HepG2 (cell line): ENCODE data around the gene ANKS1B. TPM values are rescaled to one million over a fixed set of nuclear protein-coding genes. Genes with fewer than 3 reads are reported as not detected.

ENCODE experiments used
- ATAC-seq: fragments of 200-7000 bp; cut with Tn5 transposase; 3 replicates; pipeline ENCODE4 v1.9.1; 2020; ENCODE audit warnings: mild to moderate bottlenecking, moderate library complexity
- BruUV-seq: library from RNA; stranded (reverse); fragments of 400-500 nt; replicated peaks from 2 replicates; lab custom pipeline; 2021; lab: Mats Ljungman, UMichigan
- CTCF ChIA-PET: fragments of 300-600 bp; formaldehyde crosslinking; extraction: SDS; loops from one replicate; lab custom pipeline; 2021; ENCODE audit warnings: low total read pairs, inconsistent platforms, low intra/inter-chr PET ratio; lab: Yijun Ruan, JAX
- POLR2A ChIA-PET: fragments of 350-600 bp; sonication (Branson Sonifier 250); formaldehyde crosslinking; loops from one replicate; lab custom pipeline; 2020; ENCODE audit warnings: antibody characterized with exemption, inconsistent platforms; lab: Yijun Ruan, JAX
- DNase-seq: peaks from one replicate; pipeline ENCODE4 v3.0.0-alpha.2; 2015; ENCODE audit warnings: low spot score
- FAIRE-seq: peaks from 3 replicates; lab custom pipeline; 2011; peaks lifted over from hg19 to GRCh38; lab: Jason Lieb, UNC
- H2AFZ ChIP-seq: one replicate; pipeline ENCODE4 v1.6.1; 2011; ENCODE audit warnings: low read length, inconsistent platforms
- H3K27ac ChIP-seq: fragments of 300-600 bp; 3 replicates; pipeline ENCODE4 v1.8.0; 2011; ENCODE audit warnings: mixed run types, mild to moderate bottlenecking, mixed read lengths, low read length, inconsistent platforms; ENCODE audit not compliant: insufficient read depth; ENCODE audit errors: extremely low read length
- H3K27me3 ChIP-seq, 2 experiments: fragments of 200-600 bp in 1 of 2; 2 replicates in 1 of 2; 3 replicates in 1 of 2; pipeline versions ENCODE4 v1.6.0 to v1.8.0; 2011; ENCODE audit warnings: low read length in 2 of 2, mild to moderate bottlenecking in 2 of 2, moderate library complexity in 2 of 2, inconsistent platforms in 1 of 2; ENCODE audit not compliant: insufficient read depth in 2 of 2, control insufficient read depth in 1 of 2
- H3K36me3 ChIP-seq, 2 experiments: fragments of 200-600 bp in 1 of 2; replicated peaks in 1 of 2; 2 replicates in 1 of 2; 3 replicates in 1 of 2; pipeline versions ENCODE4 v1.5.1 to v1.8.0; 2011; ENCODE audit warnings: low read length in 2 of 2, inconsistent platforms in 1 of 2; ENCODE audit not compliant: insufficient read depth in 2 of 2, control insufficient read depth in 1 of 2
- H3K4me1 ChIP-seq: 2 replicates; pipeline ENCODE4 v1.5.1; 2012; ENCODE audit warnings: low read length, inconsistent platforms; ENCODE audit not compliant: insufficient read depth
- H3K4me2 ChIP-seq: 2 replicates; pipeline ENCODE4 v1.6.0; 2011; ENCODE audit warnings: low read depth, low read length, inconsistent platforms
- H3K4me3 ChIP-seq, 3 experiments: fragments of 200-600 bp in 1 of 3; sonication (generic), shearing (Covaris generic) in 1 of 3; replicated peaks in 1 of 3; 2 replicates each; pipeline ENCODE4 v1.5.1; 2011 to 2016; ENCODE audit warnings: low read length in 3 of 3, inconsistent platforms in 2 of 3, low read depth in 2 of 3, mild to moderate bottlenecking in 2 of 3, control low read depth in 1 of 3, mixed read lengths in 1 of 3; ENCODE audit not compliant: insufficient read depth in 1 of 3
- H3K79me2 ChIP-seq: one replicate; pipeline ENCODE4 v1.6.1; 2011; ENCODE audit warnings: low read length, inconsistent platforms; ENCODE audit not compliant: insufficient read depth
- H3K9ac ChIP-seq: 2 replicates; pipeline ENCODE4 v1.6.0; 2011; ENCODE audit warnings: mild to moderate bottlenecking, low read depth, low read length, inconsistent platforms; ENCODE audit not compliant: insufficient read depth
- H3K9me3 ChIP-seq: 2 replicates; pipeline ENCODE4 v1.5.1; 2012; ENCODE audit warnings: mild to moderate bottlenecking, low read length
- H4K20me1 ChIP-seq: 2 replicates; pipeline ENCODE4 v1.6.0; 2011; ENCODE audit warnings: inconsistent platforms, mild to moderate bottlenecking, low read length, moderate library complexity; ENCODE audit not compliant: insufficient read depth
- CREM ChIP-seq, 2 experiments: sonication (generic) in 1 of 2; formaldehyde crosslinking in 1 of 2; IDR thresholded peaks; 2 replicates each; pipeline versions ENCODE4 v1.4.0 to v1.6.1; 2016 to 2020; ENCODE audit warnings: antibody characterized with exemption in 1 of 2, mild to moderate bottlenecking in 1 of 2, missing genetic modification reagents in 1 of 2
- DZIP1 ChIP-seq: sonication (generic); formaldehyde crosslinking; IDR thresholded peaks from 2 replicates; pipeline ENCODE4 v1.5.0; 2020; ENCODE audit warnings: mild to moderate bottlenecking, missing genetic modification reagents
- ELF1 ChIP-seq: sonication (generic); formaldehyde crosslinking; IDR thresholded peaks from 2 replicates; pipeline ENCODE4 v1.4.0; 2020; ENCODE audit warnings: missing genetic modification reagents
- KLF13 ChIP-seq: sonication (generic); formaldehyde crosslinking; IDR thresholded peaks from 2 replicates; pipeline ENCODE4 v1.4.0; 2020; ENCODE audit warnings: mild to moderate bottlenecking, missing genetic modification reagents
- XRCC5 ChIP-seq: fragments of 200-400 bp; formaldehyde crosslinking; optimal IDR thresholded peaks from 2 replicates; pipeline ENCODE3; 2017; ENCODE audit warnings: mild to moderate bottlenecking, low read length
- ZNF383 ChIP-seq: sonication (generic); formaldehyde crosslinking; IDR thresholded peaks from 2 replicates; pipeline ENCODE4 v1.4.0; 2020; ENCODE audit warnings: missing genetic modification reagents, mild to moderate bottlenecking, borderline replicate concordance
- ZNF597 ChIP-seq: sonication (generic); formaldehyde crosslinking; IDR thresholded peaks from 2 replicates; pipeline ENCODE4 v1.5.0; 2020; ENCODE audit warnings: missing genetic modification reagents
- ZNF607 ChIP-seq: sonication (generic); formaldehyde crosslinking; IDR thresholded peaks from 2 replicates; pipeline ENCODE4 v1.5.1; 2020; ENCODE audit warnings: missing genetic modification reagents, mild to moderate bottlenecking, borderline replicate concordance
- ZNF629 ChIP-seq: sonication (generic); formaldehyde crosslinking; conservative IDR thresholded peaks from 2 replicates; pipeline ENCODE4 v1.5.0; 2020; ENCODE audit warnings: missing genetic modification reagents
- ZNF646 ChIP-seq: sonication (generic); formaldehyde crosslinking; IDR thresholded peaks from 2 replicates; pipeline ENCODE4 v1.9.0; 2021; ENCODE audit warnings: mild to moderate bottlenecking, missing genetic modification reagents
- WGBS: methylation state at CpG from one replicate; pipeline ENCODE4 v1.1.6; 2017; ENCODE audit warnings: low lambda C conversion rate; 5-methylcytosine and 5-hydroxymethylcytosine counted together
- in situ Hi-C: cut with HindIII; loops from 2 replicates; pipeline ENCODE4 v1.10.0; 2017; ENCODE audit warnings: low pct_unique_long_range_greater_than_20kb; ENCODE audit not compliant: extremely low pct_ligation_motif_present
- intact Hi-C: fragments of 100-400 bp; cut with micrococcal nuclease; formaldehyde crosslinking; loops from one replicate; pipeline ENCODE4 v1.10.0; 2022; ENCODE audit not compliant: unreplicated experiment
- polyA plus RNA-seq, 8 experiments: library from polyadenylated mRNA; depleted of rRNA in 3 of 8; stranded (reverse) in 7 of 8; unstranded in 1 of 8; fragments of >200 nt; fragmentation: Illumina TruSeq in 4 of 8; extraction: Trizol in 4 of 8; gene quantifications; 2 replicates each; pipeline versions ENCODE4 v1.2.1 to v1.2.3, GENCODE V29; 2011 to 2016; ENCODE audit warnings: low read depth in 4 of 8, missing spikeins in 1 of 8, mixed read lengths in 1 of 8; ENCODE audit not compliant: insufficient read depth in 1 of 8
- total RNA-seq, 5 experiments: library from RNA; depleted of rRNA; stranded (reverse); fragments of >200 nt; fragmentation: Illumina TruSeq; extraction: Trizol; gene quantifications; 2 replicates each; pipeline ENCODE4 v1.2.3, GENCODE V29; 2016; ENCODE audit warnings: low read depth in 1 of 5
- TF ChIP-seq, protein P1 (sequence below): sonication (generic); formaldehyde crosslinking; IDR thresholded peaks from 2 replicates; pipeline ENCODE4 v1.9.0; 2021; ENCODE audit warnings: missing genetic modification reagents, mild to moderate bottlenecking, borderline replicate concordance

The ANKS1B gene
- total and polyA plus RNA-seq, 2 of the 13 experiments (the other 11 are each of a cell fraction or from before 2014, with no cell fraction given): 0.15 TPM; not detected in 1

- TF ChIP-seq ZNF607: no peak
- TF ChIP-seq, protein P1, sequence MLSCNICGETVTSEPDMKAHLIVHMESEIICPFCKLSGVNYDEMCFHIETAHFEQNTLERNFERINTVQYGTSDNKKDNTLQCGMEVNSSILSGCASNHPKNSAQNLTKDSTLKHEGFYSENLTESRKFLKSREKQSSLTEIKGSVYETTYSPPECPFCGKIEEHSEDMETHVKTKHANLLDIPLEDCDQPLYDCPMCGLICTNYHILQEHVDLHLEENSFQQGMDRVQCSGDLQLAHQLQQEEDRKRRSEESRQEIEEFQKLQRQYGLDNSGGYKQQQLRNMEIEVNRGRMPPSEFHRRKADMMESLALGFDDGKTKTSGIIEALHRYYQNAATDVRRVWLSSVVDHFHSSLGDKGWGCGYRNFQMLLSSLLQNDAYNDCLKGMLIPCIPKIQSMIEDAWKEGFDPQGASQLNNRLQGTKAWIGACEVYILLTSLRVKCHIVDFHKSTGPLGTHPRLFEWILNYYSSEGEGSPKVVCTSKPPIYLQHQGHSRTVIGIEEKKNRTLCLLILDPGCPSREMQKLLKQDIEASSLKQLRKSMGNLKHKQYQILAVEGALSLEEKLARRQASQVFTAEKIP (CRISPR knock-in tag): no peak
Measured at GRCh38 chr12:98691351-98691750, 1293.4 kb downstream of the ANKS1B start (continued).

GRCh38 chr12:98686603-98687002 is 1298.1 kb downstream of the ANKS1B start:
- ATAC-seq (no peak), DNase-seq (no peak), FAIRE-seq (no peak)
- no TSS peak for BruUV-seq
- no peaks in the 10 kb centered on the region for H4K20me1 ChIP-seq
- H3K4me1 ChIP-seq: no peaks in the 10 kb centered on the region
- no peak overlapping the region for H3K4me2 ChIP-seq
- no peak overlapping the region for H3K9ac ChIP-seq
- intact Hi-C loops: no loop called here
- ChIA-PET CTCF (no interaction called here), POLR2A (no interaction called here)
- H3K79me2 ChIP-seq: no peaks in the 10 kb centered on the region
- in situ Hi-C loops: no loop called here
- no peak overlapping the region for H3K27ac ChIP-seq
- H3K9me3 ChIP-seq: no peaks in the 10 kb centered on the region
- WGBS: 92% methylated on average over 2 of the region's 2 CpGs
- H3K4me3 ChIP-seq: no peak overlapping the region
- H3K36me3 ChIP-seq: peaks cover 7 to 43% of the 10 kb centered on the region in 2 experiments; a peak in 4 of 5 replicates
- H2AFZ ChIP-seq: no peak overlapping the region
- no peaks in the 10 kb centered on the region; a peak in 1 of 5 replicates for H3K27me3 ChIP-seq
- TF ChIP-seq ZNF597 (no peak), ZNF383 (CRISPR knock-in tag) (no peak), XRCC5 (no peak), ELF1 (CRISPR knock-in tag) (no peak), DZIP1 (CRISPR knock-in tag) (no peak), KLF13 (CRISPR knock-in tag) (no peak), ZNF646 (CRISPR knock-in tag) (no peak), CREM (IDR thresholded peaks at IDR 0.05) (no peak), CREM (CRISPR knock-in tag; IDR thresholded peaks at IDR 0.05) (no peak), ZNF629 (CRISPR knock-in tag) (no peak)
